GM21737 (cell line): ENCODE data around the gene ZRANB1.

Experiments used
- ATAC-seq: cut with Tn5 transposase; IDR thresholded peaks from one replicate; pipeline ENCODE4 v1.9.1; 2021; ENCODE audit warnings: mild to moderate bottlenecking, moderate library complexity; ENCODE audit not compliant: unreplicated experiment

ZRANB1 gene

DNA sequence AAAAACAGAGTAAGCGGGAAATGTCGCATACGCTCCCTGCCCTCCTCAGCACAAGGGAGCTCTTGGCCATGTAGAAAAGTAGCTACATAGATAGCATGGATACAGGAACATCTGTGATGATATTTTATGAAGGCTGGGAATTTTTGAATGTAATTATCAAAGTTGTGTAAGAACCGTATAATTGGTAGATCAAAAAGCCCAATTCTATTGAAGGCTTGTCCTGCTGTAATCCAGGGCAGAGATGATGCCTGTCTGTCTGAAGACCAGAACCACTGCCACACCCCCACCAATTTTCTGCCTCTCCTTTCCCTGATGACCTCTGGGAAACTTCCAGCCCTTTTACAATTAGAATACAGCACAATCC is 51.4 kb downstream of the ZRANB1 start:
- no peak for ATAC-seq

DNA sequence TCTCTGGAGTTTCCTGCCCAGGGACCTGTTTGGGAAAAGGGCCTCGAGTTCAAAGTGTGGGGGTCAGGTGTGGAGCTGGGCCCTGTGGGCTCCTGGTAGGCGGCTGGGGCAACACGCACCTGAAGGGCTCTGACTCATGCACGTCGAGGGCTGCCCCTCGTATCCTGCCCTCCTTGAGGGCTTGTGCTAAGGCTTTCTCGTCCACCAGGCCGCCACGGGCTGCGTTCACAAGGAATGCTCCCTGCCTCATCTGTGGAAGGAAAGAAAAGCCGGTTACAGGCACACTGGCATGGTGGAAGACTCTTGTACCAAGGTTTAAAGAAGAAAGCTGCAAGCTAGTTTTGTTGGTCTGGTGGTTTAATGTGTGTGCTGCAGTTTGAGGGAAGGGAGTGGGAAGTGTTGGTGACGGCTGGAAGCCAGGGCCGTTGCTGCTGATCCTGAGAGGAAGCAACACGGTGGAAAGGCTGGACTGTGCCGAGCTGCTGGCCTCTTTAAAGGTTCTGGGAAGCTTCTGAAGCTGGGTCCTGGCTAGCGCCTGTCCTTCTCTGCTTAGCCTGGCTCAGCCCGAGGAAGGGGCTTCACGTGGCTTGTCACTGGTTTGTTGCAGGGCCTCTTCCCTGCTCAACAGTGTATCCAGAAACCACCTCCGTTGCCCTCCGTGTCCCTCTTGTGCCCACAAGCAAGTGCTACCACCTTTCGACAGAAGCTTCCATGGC is 52.0 kb downstream of the ZRANB1 start:
- ATAC-seq, result no peak

GRCh38 chr10:124994573-124995473 is 52.9 kb downstream of the ZRANB1 start:
- ATAC-seq, result no peak

DNA sequence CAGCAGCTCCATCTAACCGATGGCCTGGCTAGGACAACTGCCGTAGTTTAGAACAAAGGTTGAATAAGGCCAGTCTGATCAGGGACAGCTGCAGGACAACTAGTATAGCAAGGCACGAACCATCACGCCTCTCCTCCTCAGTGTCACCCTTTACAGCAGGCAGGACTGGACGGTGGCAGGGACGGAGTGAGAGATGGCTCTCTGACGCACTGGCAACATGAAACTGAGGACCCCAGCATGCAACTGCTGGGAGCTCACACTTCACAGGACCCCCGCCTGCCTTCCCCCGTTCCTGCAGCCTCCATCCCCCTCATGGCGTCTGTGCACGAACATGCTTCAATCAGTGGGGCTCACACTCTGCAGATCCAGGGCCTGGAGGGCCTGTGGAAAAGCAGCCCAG is 53.7 kb downstream of the ZRANB1 start:
- ATAC-seq, result no peak

DNA sequence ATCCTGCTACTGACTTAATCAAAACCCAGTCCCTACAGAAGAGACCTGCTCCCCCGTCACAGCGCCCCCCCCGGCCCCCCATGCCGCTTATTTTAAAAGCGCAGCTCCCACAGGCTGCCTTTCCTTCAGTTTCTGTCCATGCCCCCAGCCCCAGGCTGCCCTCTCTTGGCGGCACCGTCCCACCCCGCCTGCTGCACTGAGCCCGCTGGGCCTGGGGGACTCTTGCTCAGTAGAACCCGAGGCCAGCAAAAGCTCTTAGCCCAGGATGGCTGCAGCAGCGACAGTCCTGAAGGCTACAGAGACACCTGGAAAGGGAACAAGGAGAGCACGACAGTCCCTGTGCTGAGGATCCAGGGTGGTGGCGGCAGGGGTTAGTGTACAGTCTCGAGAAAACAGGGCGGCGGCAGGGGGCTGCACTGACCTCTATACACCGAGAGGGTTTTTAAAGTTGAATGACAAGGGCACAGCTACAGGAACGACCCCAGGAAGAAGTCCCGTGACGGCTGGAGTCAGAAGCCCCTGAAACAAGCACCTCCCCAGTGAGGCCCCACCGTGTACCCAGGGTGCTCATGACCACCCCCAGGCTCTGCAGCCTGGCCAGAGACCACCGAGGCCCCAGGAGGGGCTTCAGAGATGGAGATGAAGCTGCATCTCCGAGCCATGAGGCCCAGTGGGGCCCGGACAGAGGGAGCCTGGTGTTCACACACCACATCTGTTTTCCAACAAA is 54.4 kb downstream of the ZRANB1 start:
- ATAC-seq, result no peak

- no peak for ATAC-seq
These were observed 54.9 kb downstream of the ZRANB1 start for GRCh38 chr10:124996854-124997215.

GRCh38 chr10:124997306-124997705 is 55.4 kb downstream of the ZRANB1 start:
- ATAC-seq, result no peak

- ATAC-seq, result no peak
These were observed 56.1 kb downstream of the ZRANB1 start for GRCh38 chr10:124997771-124998623.

DNA sequence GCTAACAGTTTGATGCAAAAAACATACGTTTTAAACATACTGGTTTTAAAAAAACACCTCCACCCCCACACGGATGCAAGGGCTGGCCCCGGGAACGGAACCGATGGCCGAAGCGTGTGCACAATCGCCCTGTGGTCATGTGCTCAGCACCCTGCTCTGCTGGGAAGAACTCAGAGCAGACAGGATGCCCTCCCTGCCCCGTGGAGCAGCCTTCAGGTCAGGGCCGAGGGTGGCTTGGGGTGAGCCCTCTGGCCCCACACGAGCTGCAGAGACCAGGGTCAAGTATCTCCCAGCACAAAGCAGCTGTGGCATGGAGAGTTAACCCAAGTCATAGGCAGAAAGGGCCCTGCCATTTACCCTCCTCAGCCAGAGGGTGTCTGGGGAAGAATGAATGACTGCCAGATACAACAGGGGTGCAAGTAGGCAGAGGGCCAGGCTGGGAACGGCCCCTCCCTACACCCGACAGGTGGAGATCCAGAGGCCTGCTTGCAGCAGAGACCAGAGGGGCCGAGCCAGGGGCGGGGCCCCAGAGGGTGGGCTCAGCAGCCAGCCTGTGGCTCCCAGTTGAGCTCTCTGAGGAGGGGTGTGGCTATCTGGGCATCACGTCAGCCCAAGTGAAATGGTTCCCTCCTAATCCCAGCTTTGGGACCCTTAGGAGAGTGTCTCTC is 56.8 kb downstream of the ZRANB1 start:
- no peak for ATAC-seq

DNA sequence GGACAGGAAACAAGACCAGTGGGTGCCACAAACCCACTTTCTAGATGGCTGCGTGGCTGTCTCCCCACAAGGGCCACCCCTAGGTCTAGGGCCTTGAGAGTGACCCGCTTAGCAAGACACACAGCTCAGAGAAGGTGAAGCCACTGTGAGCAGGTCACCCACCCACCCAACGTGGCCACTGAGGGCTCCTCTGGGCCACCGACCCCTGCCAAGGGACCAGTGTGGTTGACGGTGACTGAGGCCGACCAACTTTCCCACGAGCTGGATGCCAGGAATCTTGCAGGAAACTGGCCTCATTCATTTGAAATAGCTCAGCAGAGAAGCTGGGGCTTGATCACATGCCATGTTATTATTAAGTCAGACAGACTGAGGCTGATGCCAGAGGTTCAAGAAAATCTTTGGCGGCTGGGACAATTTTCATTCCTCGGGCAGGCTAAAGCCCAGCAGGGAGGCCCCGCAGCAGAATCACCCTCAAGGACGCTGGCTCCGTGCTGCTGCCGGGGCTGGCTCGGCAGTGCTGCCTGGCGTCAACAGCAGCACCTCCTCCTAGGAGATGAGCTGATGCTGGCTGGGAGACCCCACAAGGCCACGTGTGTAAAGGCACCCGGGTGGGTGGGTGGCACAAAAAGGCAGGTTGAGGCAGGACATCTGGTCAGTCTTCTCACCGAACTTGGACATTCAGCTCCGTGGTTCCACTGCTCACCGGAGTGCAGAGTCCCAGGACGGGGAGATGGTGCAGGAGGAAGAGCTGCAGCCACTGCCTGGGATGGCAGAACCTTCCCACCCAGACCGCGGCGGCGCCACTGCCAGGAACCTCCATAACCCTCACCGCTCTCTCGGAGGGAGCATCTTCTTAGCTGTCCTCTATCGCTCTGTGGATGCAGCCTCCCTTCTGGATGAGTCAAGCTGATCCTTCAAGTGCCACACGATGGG is 57.8 kb downstream of the ZRANB1 start:
- ATAC-seq, result no peak

DNA sequence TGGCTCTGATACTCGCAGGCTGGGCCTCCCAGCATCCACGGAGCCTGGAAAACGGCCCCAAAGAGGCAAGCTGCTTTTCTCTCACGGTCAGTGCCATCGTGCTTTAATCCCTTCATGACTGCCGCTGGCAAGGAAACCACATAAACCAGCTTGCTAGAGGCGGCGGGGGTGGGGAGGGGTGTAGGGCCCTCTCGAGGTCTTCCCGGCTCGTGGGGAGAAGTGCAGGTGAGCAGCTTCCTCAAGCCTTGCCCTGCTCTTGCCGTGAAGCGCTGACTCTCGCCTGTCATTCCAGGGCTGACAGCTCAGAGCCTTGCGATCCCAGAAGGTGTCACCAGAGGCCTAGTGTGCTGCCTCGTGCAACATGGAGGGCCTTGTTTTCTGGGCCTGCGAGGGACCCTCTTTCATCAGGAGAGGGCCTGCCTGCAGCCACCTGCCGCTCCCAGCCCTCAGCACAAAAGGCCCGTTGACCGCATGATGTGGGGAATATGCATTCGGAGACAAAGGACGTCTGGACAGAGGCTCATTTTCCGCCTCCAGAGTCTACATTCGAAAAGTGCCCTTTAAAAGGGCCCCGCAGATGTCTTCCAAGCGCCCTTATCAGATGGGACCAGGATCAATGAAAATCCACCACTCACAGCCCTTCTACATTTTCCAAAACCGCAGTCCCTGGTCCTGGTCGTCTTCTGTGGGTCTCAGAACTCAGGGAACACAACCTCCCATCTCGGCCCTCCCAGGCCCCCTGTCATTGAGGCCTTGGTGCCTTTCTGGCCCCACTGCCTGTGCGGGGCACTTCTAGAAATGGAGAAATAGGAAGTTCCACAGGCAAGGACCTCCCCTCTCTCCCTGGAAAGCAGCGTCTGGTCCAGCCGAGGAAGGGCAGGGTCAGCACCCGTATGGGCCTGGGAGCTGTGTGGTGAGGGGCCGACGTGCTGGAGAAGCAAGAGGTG is 58.7 kb downstream of the ZRANB1 start:
- no peak for ATAC-seq

GRCh38 chr10:125001313-125002046 is 59.6 kb downstream of the ZRANB1 start:
- ATAC-seq, result no peak

DNA sequence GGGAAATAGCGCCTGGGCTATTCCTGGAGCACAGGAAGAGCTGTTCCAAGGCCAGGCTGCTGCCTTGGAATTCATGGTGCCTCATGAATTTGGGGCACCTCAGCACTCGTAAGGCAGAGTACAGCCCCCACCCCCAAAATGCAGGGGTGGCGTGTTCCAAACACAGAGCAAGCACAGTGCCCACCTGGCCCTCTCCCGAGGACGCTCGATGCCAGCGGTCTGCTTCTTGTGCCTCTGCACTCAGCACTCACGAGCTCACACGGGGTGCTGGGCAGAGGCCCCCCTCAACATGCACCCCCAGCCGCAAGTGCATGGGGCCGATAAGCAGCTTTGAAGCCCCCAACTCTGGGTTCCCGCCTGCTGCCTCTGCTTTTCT is 60.1 kb downstream of the ZRANB1 start:
- no peak for ATAC-seq

- no peak for ATAC-seq
These were observed 60.7 kb downstream of the ZRANB1 start for GRCh38 chr10:125002423-125003145.

GRCh38 chr10:125003146-125003900 is 61.4 kb downstream of the ZRANB1 start:
- no peak for ATAC-seq

DNA sequence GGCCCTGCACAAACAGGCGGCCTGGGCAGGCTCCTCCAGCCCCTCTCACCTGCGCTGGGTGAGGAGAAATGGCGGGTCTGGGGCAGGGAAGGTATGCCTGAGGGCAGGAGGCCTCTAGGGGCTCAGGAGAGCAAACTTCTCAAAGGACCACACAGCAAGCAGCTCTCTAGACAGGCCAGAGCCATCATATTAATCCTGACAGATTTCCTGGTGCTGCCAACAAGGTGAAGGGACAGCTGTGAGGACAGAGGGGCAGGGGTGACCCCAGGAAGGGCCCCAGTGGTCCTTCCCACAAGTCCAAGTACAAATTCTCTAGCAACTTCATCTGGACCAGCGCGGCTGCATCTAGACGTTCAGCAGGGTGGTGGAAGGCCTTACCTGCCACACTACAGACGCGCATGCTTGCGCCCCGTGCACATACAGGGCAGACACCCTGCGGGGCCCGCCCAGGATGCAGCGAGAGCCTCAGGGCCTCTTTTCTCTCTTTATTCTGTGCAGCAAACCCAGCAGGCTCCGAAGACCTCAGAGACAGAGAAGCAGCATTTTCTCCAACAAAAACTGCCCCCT is 62.1 kb downstream of the ZRANB1 start:
- ATAC-seq, result no peak
